Spinal cord (tissue), 10 donors: ENCODE measurements around the gene TXLNA. TPM values are rescaled to one million over a fixed set of nuclear protein-coding genes. Genes with fewer than 3 reads are reported as not detected.
A peak's percentile ranks its signal among the peaks of the same experiment; 100 is the strongest.
"Not testable (repeated sequence)": the region's sequence is repeated elsewhere in the genome, so short reads cannot be mapped to it uniquely, and the experiment has no call there.

Experiments
- DNase-seq, 6 donors: peaks; one replicate each; pipeline versions ENCODE4 v3.0.0 to v3.0.0-alpha.2; 2013 to 2015; ENCODE audit warnings: low spot score in 6 of 6, low read depth in 4 of 6
- H3K27ac ChIP-seq: one replicate; pipeline ENCODE4 v1.5.1; 2013; ENCODE audit warnings: low read depth, low read length, control low read depth
- H3K27me3 ChIP-seq: one replicate; pipeline ENCODE4 v1.6.1; 2013; ENCODE audit warnings: low read length; ENCODE audit not compliant: control insufficient read depth, insufficient read depth
- H3K36me3 ChIP-seq: one replicate; pipeline ENCODE4 v1.6.1; 2013; ENCODE audit warnings: low read length; ENCODE audit not compliant: control insufficient read depth, insufficient read depth
- H3K4me1 ChIP-seq: one replicate; pipeline ENCODE4 v1.6.1; 2013; ENCODE audit warnings: low read length; ENCODE audit not compliant: control insufficient read depth, insufficient read depth
- H3K4me3 ChIP-seq: one replicate; pipeline ENCODE4 v1.5.1; 2013; ENCODE audit warnings: low read depth, low read length, control low read depth
- H3K9me3 ChIP-seq: one replicate; pipeline ENCODE4 v1.6.1; 2013; ENCODE audit warnings: low read length; ENCODE audit not compliant: control insufficient read depth, insufficient read depth
- WGBS: methylation state at CpG from one replicate; pipeline ENCODE4 v1.1.5; 2013; ENCODE audit warnings: missing lambda C conversion rate; ENCODE audit not compliant: insufficient coverage; 5-methylcytosine and 5-hydroxymethylcytosine counted together
- polyA plus RNA-seq, 2 donors: library from polyadenylated mRNA; unstranded; fragments of 120-200 nt; gene quantifications; one replicate each; pipeline ENCODE4 v1.2.1, GENCODE V29; 2013; ENCODE audit not compliant: insufficient read length in 2 of 2
- total RNA-seq, 2 donors: library from RNA; depleted of rRNA in 1 of 2; stranded (reverse); fragments of 120-200 nt in 1 of 2; fragments of >200 nt in 1 of 2; gene quantifications; one replicate each; pipeline versions ENCODE4 v1.2.3 to v1.2.4, GENCODE V29; 2013 to 2014
- donor health status: healthy.

The TXLNA gene
- total and polyA plus RNA-seq, 4 donors = 29.3 to 52.0 (median 33.2) TPM

DNA sequence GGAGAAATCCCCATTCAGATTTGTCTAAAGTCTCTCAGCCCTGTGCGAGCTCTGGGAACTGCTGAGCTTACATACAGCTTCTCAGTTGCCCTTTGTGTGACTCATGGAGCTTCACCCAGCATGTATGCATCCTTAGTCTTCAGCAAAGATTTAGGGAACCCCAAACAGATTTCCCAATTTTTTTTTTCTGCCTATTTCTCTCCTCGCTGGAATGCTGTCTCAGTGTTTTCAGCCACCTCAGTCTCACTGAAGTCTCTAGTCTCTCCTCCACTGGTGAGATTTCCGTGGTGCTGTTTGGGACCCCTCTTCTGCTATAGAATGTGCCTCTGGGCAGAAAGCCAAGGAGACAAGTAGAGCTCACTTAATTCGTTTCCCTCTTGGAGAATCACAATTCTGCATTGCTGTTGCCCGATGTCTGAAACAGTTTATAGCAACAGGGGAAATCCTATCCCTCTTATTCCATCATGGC is 28.1 kb upstream of the TXLNA start:
- H3K36me3 ChIP-seq = peaks cover 15% of the 10 kb centered on the region
- H3K4me1 ChIP-seq = peaks cover 8% of the 10 kb centered on the region
- peak; percentile 31 to 89 (median 54) for DNase-seq
- peaks cover 2% of the 10 kb centered on the region for H3K9me3 ChIP-seq
- WGBS = 32% methylated on average over 3 of the region's 5 CpGs
- peak overlapping the region; percentile 52 for H3K27ac ChIP-seq
- no peak overlapping the region for H3K4me3 ChIP-seq
- H3K27me3 ChIP-seq = no peaks in the 10 kb centered on the region

DNA sequence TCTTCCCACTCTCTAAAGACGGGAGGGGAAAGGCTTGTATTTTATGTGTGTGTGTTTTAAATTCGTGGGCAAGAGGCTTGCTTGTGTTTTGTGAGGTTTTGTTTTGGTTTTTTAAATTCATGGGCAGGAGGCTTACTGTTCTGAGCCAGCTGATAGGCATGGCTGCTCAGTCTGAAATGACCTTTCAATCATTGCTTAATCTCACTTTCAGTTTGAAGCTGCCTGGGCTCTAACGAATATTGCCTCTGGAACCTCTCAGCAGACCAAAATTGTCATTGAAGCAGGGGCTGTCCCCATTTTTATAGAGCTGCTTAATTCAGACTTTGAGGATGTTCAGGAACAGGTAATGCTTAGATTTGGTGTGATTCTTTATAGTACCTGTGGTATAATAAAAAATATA is 20.3 kb upstream of the TXLNA start:
- H3K4me3 ChIP-seq = no peak overlapping the region
- DNase-seq = no peak
- H3K27me3 ChIP-seq = no peaks in the 10 kb centered on the region
- H3K27ac ChIP-seq = no peak overlapping the region
- WGBS = no CpG with 5 or more reads among the region's 3 CpGs
- peaks cover 57% of the 10 kb centered on the region for H3K36me3 ChIP-seq
- no peaks in the 10 kb centered on the region for H3K9me3 ChIP-seq
- H3K4me1 ChIP-seq = no peaks in the 10 kb centered on the region

DNA sequence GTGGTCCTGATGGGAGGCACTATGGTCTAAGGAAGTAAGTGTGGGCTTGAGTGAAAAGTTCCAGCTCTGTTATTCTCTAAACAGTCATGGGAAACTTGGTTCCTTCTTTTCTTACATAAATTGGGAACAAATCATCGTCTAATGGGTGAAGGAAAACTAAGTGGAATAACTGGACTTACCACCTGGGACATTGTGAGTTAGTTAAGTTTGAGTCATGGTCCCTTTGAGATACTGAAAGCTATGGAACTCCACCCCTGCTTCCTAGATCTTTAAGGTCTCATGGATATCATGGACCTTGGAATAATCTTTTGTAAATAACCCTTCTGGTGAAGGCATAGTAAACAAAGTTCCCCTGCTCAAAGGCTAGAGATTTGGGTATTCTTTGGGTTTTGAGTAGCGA is 16.1 kb upstream of the TXLNA start:
- no CpG with 5 or more reads among the region's 2 CpGs for WGBS
- Histone ChIP-seq H3K4me3 (no peak overlapping the region), H3K4me1 (no peaks in the 10 kb centered on the region), H3K9me3 (no peaks in the 10 kb centered on the region), H3K36me3 (peaks cover 70% of the 10 kb centered on the region), H3K27ac (no peak overlapping the region), H3K27me3 (no peaks in the 10 kb centered on the region)
- DNase-seq = no peak

GRCh38 chr1:32165633-32166032 is 13.8 kb upstream of the TXLNA start:
- H3K27ac ChIP-seq, H3K4me3 ChIP-seq, H3K9me3 ChIP-seq, H3K4me1 ChIP-seq, DNase-seq, H3K27me3 ChIP-seq: not testable (repeated sequence)
- H3K36me3 ChIP-seq = peaks cover 70% of the 10 kb centered on the region
- 100% methylated on average over 1 of the region's 10 CpGs for WGBS

- WGBS = no CpG with 5 or more reads among the region's 4 CpGs
- Histone ChIP-seq H3K9me3 (no peaks in the 10 kb centered on the region), H3K27me3 (no peaks in the 10 kb centered on the region), H3K36me3 (peaks cover 63% of the 10 kb centered on the region), H3K27ac (no peak overlapping the region), H3K4me3 (no peak overlapping the region), H3K4me1 (no peaks in the 10 kb centered on the region)
- DNase-seq = no peak
Measured at GRCh38 chr1:32170991-32171390, 8.5 kb upstream of the TXLNA start.

- no peak for DNase-seq
- WGBS = no CpG with 5 or more reads among the region's 1 CpG
- Histone ChIP-seq H3K27ac (no peak overlapping the region), H3K9me3 (no peaks in the 10 kb centered on the region), H3K27me3 (no peaks in the 10 kb centered on the region), H3K36me3 (peaks cover 48% of the 10 kb centered on the region), H3K4me1 (no peaks in the 10 kb centered on the region), H3K4me3 (no peak overlapping the region)
Measured at GRCh38 chr1:32172621-32173245, 6.7 kb upstream of the TXLNA start.

GRCh38 chr1:32178380-32179192 is 889 bp upstream of the TXLNA start:
- no peaks in the 10 kb centered on the region for H3K9me3 ChIP-seq
- WGBS = 63% methylated on average over 3 of the region's 7 CpGs
- H3K4me3 ChIP-seq = peak overlapping the region; percentile 87
- no peaks in the 10 kb centered on the region for H3K27me3 ChIP-seq
- H3K4me1 ChIP-seq = peaks cover 27% of the 10 kb centered on the region
- no peak for DNase-seq
- peak overlapping the region; percentile 97 for H3K27ac ChIP-seq
- H3K36me3 ChIP-seq = peaks cover 36% of the 10 kb centered on the region

- no peaks in the 10 kb centered on the region for H3K27me3 ChIP-seq
- no peaks in the 10 kb centered on the region for H3K9me3 ChIP-seq
- no peak for DNase-seq
- H3K27ac ChIP-seq = peak overlapping the region; percentile 97
- H3K4me3 ChIP-seq = peak overlapping the region; percentile 87
- WGBS = 12% methylated on average over 4 of the region's 7 CpGs
- peaks cover 27% of the 10 kb centered on the region for H3K4me1 ChIP-seq
- H3K36me3 ChIP-seq = peaks cover 37% of the 10 kb centered on the region
Measured at GRCh38 chr1:32179193-32179442, 357 bp upstream of the TXLNA start.

- DNase-seq = peak in 2 of 6 donors; percentile 15 to 63
- WGBS = under 1% methylated on average over 23 of the region's 36 CpGs
Measured at GRCh38 chr1:32180186-32181060, 948 bp downstream of the TXLNA start.

More at GRCh38 chr1:32180186-32181060, 948 bp downstream of the TXLNA start:
- peak overlapping the region; percentile 87 for H3K4me3 ChIP-seq
- no peaks in the 10 kb centered on the region for H3K9me3 ChIP-seq
- H3K27ac ChIP-seq = peak overlapping the region; percentile 97
- peaks cover 27% of the 10 kb centered on the region for H3K4me1 ChIP-seq
- H3K27me3 ChIP-seq = no peaks in the 10 kb centered on the region
- peaks cover 37% of the 10 kb centered on the region for H3K36me3 ChIP-seq
